PC-9 (cell line): ENCODE measurements around the gene CRB2. TPM values are rescaled to one million over a fixed set of nuclear protein-coding genes. Genes with fewer than 3 reads are reported as not detected.

Experiments
- BruUV-seq: library from RNA; stranded (reverse); fragments of 400-500 nt; replicated peaks from 2 replicates; lab custom pipeline; 2021; lab: Mats Ljungman, UMichigan
- CTCF ChIA-PET: fragments of 300-600 bp; sonication (Branson Sonifier 250); formaldehyde crosslinking; loops from one replicate; lab custom pipeline; 2022; ENCODE audit warnings: antibody characterized with exemption; lab: Charles Lee
- POLR2A ChIA-PET: fragments of 300-600 bp; sonication (Branson Sonifier 250); formaldehyde crosslinking; loops from one replicate; lab custom pipeline; 2022; ENCODE audit warnings: antibody characterized with exemption; ENCODE audit not compliant: unreplicated experiment; lab: Charles Lee
- DNase-seq, 2 experiments: peaks; one replicate each; pipeline versions ENCODE4 v3.0.0 to v3.0.0-alpha.2; 2015 to 2022; ENCODE audit warnings: mixed read lengths in 1 of 2
- H2AFZ ChIP-seq: fragments of 200-600 bp; sonication (generic); 2 replicates; pipeline ENCODE4 v1.8.1; 2017; ENCODE audit warnings: antibody characterized with exemption
- H3F3A ChIP-seq: fragments of 200-600 bp; sonication (generic); 2 replicates; pipeline ENCODE4 v1.8.1; 2017; ENCODE audit warnings: antibody characterized with exemption, mild to moderate bottlenecking, low read depth; ENCODE audit not compliant: insufficient read depth
- H3K27ac ChIP-seq: fragments of 200-600 bp; sonication (generic); 2 replicates; pipeline ENCODE4 v1.6.1; 2016; ENCODE audit warnings: mixed run types
- H3K27me3 ChIP-seq: fragments of 200-600 bp; sonication (generic); 2 replicates; pipeline ENCODE4 v1.6.1; 2016; ENCODE audit warnings: low read depth, mixed run types; ENCODE audit not compliant: insufficient read depth
- H3K36me3 ChIP-seq: fragments of 200-600 bp; sonication (generic); 2 replicates; pipeline ENCODE4 v1.6.1; 2016; ENCODE audit warnings: low read depth, mixed run types
- H3K4me1 ChIP-seq: fragments of 200-600 bp; sonication (generic); replicated peaks from 2 replicates; pipeline ENCODE4 v1.6.1; 2016; ENCODE audit warnings: mixed run types; ENCODE audit not compliant: insufficient read depth
- H3K4me2 ChIP-seq: fragments of 200-600 bp; sonication (generic); 2 replicates; pipeline ENCODE4 v1.6.1; 2017; ENCODE audit warnings: mixed run types
- H3K4me3 ChIP-seq: fragments of 200-600 bp; sonication (generic); 2 replicates; pipeline ENCODE4 v1.6.1; 2016; ENCODE audit warnings: mixed run types
- H3K79me2 ChIP-seq: fragments of 200-600 bp; sonication (generic); 2 replicates; pipeline ENCODE4 v1.6.1; 2017; ENCODE audit warnings: low read depth, mixed run types
- H3K9me2 ChIP-seq: fragments of 200-600 bp; sonication (generic); 2 replicates; pipeline ENCODE4 v1.8.1; 2017; ENCODE audit warnings: mild to moderate bottlenecking; ENCODE audit not compliant: insufficient read depth
- H3K9me3 ChIP-seq: fragments of 200-600 bp; sonication (generic); 2 replicates; pipeline ENCODE4 v1.8.1; 2016; ENCODE audit warnings: low read depth; ENCODE audit not compliant: insufficient read depth
- H4K20me1 ChIP-seq: fragments of 200-600 bp; sonication (generic); 2 replicates; pipeline ENCODE4 v1.8.1; 2017; ENCODE audit not compliant: insufficient read depth
- EZH2 ChIP-seq: fragments of 200-600 bp; sonication (generic); IDR thresholded peaks from 2 replicates; pipeline ENCODE4 v1.8.0; 2017; ENCODE audit warnings: antibody characterized with exemption, low read depth
- intact Hi-C: fragments of 100-400 bp; cut with micrococcal nuclease; formaldehyde crosslinking; loops from one replicate; pipeline ENCODE4 v1.10.0; 2022; ENCODE audit not compliant: unreplicated experiment
- total RNA-seq: library from RNA; stranded (reverse); gene quantifications from 2 replicates; pipeline ENCODE4 v1.2.3, GENCODE V29; 2021
- TF ChIP-seq, protein P1 (sequence below): fragments of 200-600 bp; sonication (generic); conservative IDR thresholded peaks from 2 replicates; pipeline ENCODE4 v1.6.1; 2017; ENCODE audit warnings: mixed run types, antibody characterized with exemption, mild to moderate bottlenecking, moderate library complexity

Gene CRB2
- total RNA-seq, 1 experiment from 2014 or later, result not detected

DNA sequence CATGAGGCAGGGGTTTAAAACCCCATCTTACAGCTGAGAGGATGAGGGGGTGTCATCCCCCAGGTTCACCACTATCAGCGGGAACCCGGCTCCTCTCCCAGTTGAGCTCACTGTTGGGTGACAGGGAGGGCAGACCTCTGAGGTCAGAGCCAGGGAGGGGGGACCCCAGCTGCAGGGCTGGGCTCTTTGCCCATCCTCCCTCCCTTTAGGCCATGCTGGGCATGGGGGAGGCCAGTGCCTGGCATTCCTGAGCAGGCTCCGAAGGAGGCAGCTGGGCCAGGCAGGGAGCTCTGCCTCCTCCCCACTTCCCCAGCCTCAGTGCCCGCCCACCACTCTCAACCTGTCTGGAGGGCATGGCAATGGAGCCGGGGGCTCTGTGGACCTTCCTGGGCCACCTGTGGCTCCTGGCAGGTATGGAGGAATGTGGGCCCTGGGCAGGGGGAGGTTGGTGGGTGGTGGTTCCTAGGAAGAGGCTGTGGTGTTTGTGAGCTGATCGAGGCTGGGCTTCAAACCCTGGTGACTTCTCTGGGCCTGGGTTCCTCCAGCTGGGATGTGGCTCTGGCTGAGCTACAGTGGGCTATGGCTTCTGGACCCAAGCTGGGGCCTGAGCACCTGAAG lies 12.6 kb downstream of the CRB2 start:
- TF ChIP-seq, protein P1, sequence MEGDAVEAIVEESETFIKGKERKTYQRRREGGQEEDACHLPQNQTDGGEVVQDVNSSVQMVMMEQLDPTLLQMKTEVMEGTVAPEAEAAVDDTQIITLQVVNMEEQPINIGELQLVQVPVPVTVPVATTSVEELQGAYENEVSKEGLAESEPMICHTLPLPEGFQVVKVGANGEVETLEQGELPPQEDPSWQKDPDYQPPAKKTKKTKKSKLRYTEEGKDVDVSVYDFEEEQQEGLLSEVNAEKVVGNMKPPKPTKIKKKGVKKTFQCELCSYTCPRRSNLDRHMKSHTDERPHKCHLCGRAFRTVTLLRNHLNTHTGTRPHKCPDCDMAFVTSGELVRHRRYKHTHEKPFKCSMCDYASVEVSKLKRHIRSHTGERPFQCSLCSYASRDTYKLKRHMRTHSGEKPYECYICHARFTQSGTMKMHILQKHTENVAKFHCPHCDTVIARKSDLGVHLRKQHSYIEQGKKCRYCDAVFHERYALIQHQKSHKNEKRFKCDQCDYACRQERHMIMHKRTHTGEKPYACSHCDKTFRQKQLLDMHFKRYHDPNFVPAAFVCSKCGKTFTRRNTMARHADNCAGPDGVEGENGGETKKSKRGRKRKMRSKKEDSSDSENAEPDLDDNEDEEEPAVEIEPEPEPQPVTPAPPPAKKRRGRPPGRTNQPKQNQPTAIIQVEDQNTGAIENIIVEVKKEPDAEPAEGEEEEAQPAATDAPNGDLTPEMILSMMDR, result no peak
- no peak for TF ChIP-seq EZH2
- ChIA-PET CTCF (interaction anchor here (0.5 kb wide), 1 partner anchor 8 kb away, joined by 3 read pairs; no protein-coding TSS in a partner anchor), POLR2A (no interaction called here)
- no peaks in the 10 kb centered on the region for H4K20me1 ChIP-seq
- peaks cover 32% of the 10 kb centered on the region for H3K27me3 ChIP-seq
- H3K4me2 ChIP-seq, result no peak overlapping the region
- H3K9me2 ChIP-seq, result no peaks in the 10 kb centered on the region
- no peaks in the 10 kb centered on the region for H3K9me3 ChIP-seq
- H3K4me1 ChIP-seq, result no peaks in the 10 kb centered on the region
- H3K27ac ChIP-seq, result no peak overlapping the region
- H3K79me2 ChIP-seq, result no peaks in the 10 kb centered on the region
- H3F3A ChIP-seq, result no peaks in the 10 kb centered on the region
- no peak for DNase-seq
- no peaks in the 10 kb centered on the region for H3K36me3 ChIP-seq
- H2AFZ ChIP-seq, result no peak overlapping the region
- intact Hi-C loops, result no loop called here
- no peak overlapping the region for H3K4me3 ChIP-seq
- no TSS peak for BruUV-seq

DNA sequence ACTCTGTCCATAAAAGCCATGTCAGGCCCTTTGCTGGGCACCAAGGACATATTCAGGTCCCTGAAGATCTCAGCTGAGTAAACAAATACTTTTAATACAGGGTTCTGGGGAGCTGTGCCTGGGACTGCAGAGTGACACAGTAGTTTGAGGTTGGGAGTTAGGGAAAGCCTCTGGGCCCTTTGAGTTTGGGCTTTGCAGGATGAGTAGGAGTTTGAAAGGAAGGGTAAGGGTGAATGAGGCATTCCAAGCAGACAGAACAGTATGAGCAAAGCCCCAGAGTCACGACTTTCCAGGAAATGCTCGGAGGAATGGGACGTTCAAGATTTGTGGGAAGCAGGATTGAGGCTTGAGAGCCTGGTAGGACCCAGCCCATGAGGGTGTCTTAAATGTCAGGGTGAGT lies 13.3 kb downstream of the CRB2 start:
- BruUV-seq, result no TSS peak
- POLR2A ChIA-PET, result no interaction called here

DNA sequence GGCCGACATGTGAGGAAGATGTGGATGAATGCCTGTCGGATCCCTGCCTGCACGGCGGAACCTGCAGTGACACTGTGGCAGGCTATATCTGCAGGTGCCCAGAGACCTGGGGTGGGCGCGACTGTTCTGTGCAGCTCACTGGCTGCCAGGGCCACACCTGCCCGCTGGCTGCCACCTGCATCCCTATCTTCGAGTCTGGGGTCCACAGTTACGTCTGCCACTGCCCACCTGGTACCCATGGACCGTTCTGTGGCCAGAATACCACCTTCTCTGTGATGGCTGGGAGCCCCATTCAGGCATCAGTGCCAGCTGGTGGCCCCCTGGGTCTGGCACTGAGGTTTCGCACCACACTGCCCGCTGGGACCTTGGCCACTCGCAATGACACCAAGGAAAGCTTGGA lies 14.1 kb downstream of the CRB2 start:
- Histone ChIP-seq H4K20me1 (peaks cover 4% of the 10 kb centered on the region; the same call in 1 of the 2 replicates), H3K4me2 (no peak overlapping the region), H3K79me2 (no peaks in the 10 kb centered on the region), H3K27ac (no peak overlapping the region), H3K4me1 (no peaks in the 10 kb centered on the region), H3K4me3 (no peak overlapping the region), H2AFZ (no peak overlapping the region), H3K9me2 (no peaks in the 10 kb centered on the region), H3K9me3 (no peaks in the 10 kb centered on the region), H3K27me3 (peaks cover 26% of the 10 kb centered on the region), H3K36me3 (no peaks in the 10 kb centered on the region), H3F3A (no peaks in the 10 kb centered on the region)
- POLR2A ChIA-PET, result no interaction called here
- intact Hi-C loops, result no loop called here
- CTCF ChIA-PET, result interaction anchor here (0.5 to 0.6 kb wide), 2 partner anchors 288 to 316 kb away, joined by 3 to 4 read pairs; no protein-coding TSS in a partner anchor
- BruUV-seq, result no TSS peak
- TF ChIP-seq EZH2, result no peak
- TF ChIP-seq, protein P1, result no peak
- no peak for DNase-seq

More for the DNA sequence above, 13.3 kb downstream of the CRB2 start:
- Histone ChIP-seq H3K9me3 (no peaks in the 10 kb centered on the region), H4K20me1 (no peaks in the 10 kb centered on the region), H3K27me3 (peaks cover 26% of the 10 kb centered on the region), H3K9me2 (no peaks in the 10 kb centered on the region), H3K79me2 (no peaks in the 10 kb centered on the region), H3K4me1 (no peaks in the 10 kb centered on the region), H3K27ac (no peak overlapping the region), H3K36me3 (no peaks in the 10 kb centered on the region), H3K4me2 (no peak overlapping the region), H3K4me3 (no peak overlapping the region), H3F3A (no peaks in the 10 kb centered on the region), H2AFZ (no peak overlapping the region)
- CTCF ChIA-PET, result interaction anchor here (0.5 kb wide), 1 partner anchor 9 kb away, joined by 3 read pairs; no protein-coding TSS in a partner anchor
- intact Hi-C loops, result no loop called here
- TF ChIP-seq, protein P1, result no peak
- TF ChIP-seq EZH2, result no peak
- DNase-seq, result no peak
